HepG2 (cell line): Measurements from ENCODE around the gene OAS2. TPM values are rescaled to one million over a fixed set of nuclear protein-coding genes. Genes with fewer than 3 reads are reported as not detected.
A peak's percentile ranks its signal among the peaks of the same experiment; 100 is the strongest.

Experiments used
- ATAC-seq: fragments of 200-7000 bp; cut with Tn5 transposase; 3 replicates; pipeline ENCODE4 v1.9.1; 2020; ENCODE audit warnings: mild to moderate bottlenecking, moderate library complexity
- BruUV-seq: library from RNA; stranded (reverse); fragments of 400-500 nt; replicated peaks from 2 replicates; lab custom pipeline; 2021; lab: Mats Ljungman, UMichigan
- CTCF ChIA-PET: fragments of 300-600 bp; formaldehyde crosslinking; extraction: SDS; loops from one replicate; lab custom pipeline; 2021; ENCODE audit warnings: low total read pairs, inconsistent platforms, low intra/inter-chr PET ratio; lab: Yijun Ruan, JAX
- POLR2A ChIA-PET: fragments of 350-600 bp; sonication (Branson Sonifier 250); formaldehyde crosslinking; loops from one replicate; lab custom pipeline; 2020; ENCODE audit warnings: antibody characterized with exemption, inconsistent platforms; lab: Yijun Ruan, JAX
- DNase-seq: peaks from one replicate; pipeline ENCODE4 v3.0.0-alpha.2; 2015; ENCODE audit warnings: low spot score
- FAIRE-seq: peaks from 3 replicates; lab custom pipeline; 2011; peaks lifted over from hg19 to GRCh38; lab: Jason Lieb, UNC
- H2AFZ ChIP-seq: one replicate; pipeline ENCODE4 v1.6.1; 2011; ENCODE audit warnings: low read length, inconsistent platforms
- H3K27ac ChIP-seq: fragments of 300-600 bp; 3 replicates; pipeline ENCODE4 v1.8.0; 2011; ENCODE audit warnings: mixed run types, mild to moderate bottlenecking, mixed read lengths, low read length, inconsistent platforms; ENCODE audit not compliant: insufficient read depth; ENCODE audit errors: extremely low read length
- H3K27me3 ChIP-seq, 2 experiments: fragments of 200-600 bp in 1 of 2; 2 replicates in 1 of 2; 3 replicates in 1 of 2; pipeline versions ENCODE4 v1.6.0 to v1.8.0; 2011; ENCODE audit warnings: low read length in 2 of 2, mild to moderate bottlenecking in 2 of 2, moderate library complexity in 2 of 2, inconsistent platforms in 1 of 2; ENCODE audit not compliant: insufficient read depth in 2 of 2, control insufficient read depth in 1 of 2
- H3K36me3 ChIP-seq, 2 experiments: fragments of 200-600 bp in 1 of 2; replicated peaks in 1 of 2; 2 replicates in 1 of 2; 3 replicates in 1 of 2; pipeline versions ENCODE4 v1.5.1 to v1.8.0; 2011; ENCODE audit warnings: low read length in 2 of 2, inconsistent platforms in 1 of 2; ENCODE audit not compliant: insufficient read depth in 2 of 2, control insufficient read depth in 1 of 2
- H3K4me1 ChIP-seq: 2 replicates; pipeline ENCODE4 v1.5.1; 2012; ENCODE audit warnings: low read length, inconsistent platforms; ENCODE audit not compliant: insufficient read depth
- H3K4me2 ChIP-seq: 2 replicates; pipeline ENCODE4 v1.6.0; 2011; ENCODE audit warnings: low read depth, low read length, inconsistent platforms
- H3K4me3 ChIP-seq, 3 experiments: fragments of 200-600 bp in 1 of 3; sonication (generic), shearing (Covaris generic) in 1 of 3; replicated peaks in 1 of 3; 2 replicates each; pipeline ENCODE4 v1.5.1; 2011 to 2016; ENCODE audit warnings: low read length in 3 of 3, inconsistent platforms in 2 of 3, low read depth in 2 of 3, mild to moderate bottlenecking in 2 of 3, control low read depth in 1 of 3, mixed read lengths in 1 of 3; ENCODE audit not compliant: insufficient read depth in 1 of 3
- H3K79me2 ChIP-seq: one replicate; pipeline ENCODE4 v1.6.1; 2011; ENCODE audit warnings: low read length, inconsistent platforms; ENCODE audit not compliant: insufficient read depth
- H3K9ac ChIP-seq: 2 replicates; pipeline ENCODE4 v1.6.0; 2011; ENCODE audit warnings: mild to moderate bottlenecking, low read depth, low read length, inconsistent platforms; ENCODE audit not compliant: insufficient read depth
- H3K9me3 ChIP-seq: 2 replicates; pipeline ENCODE4 v1.5.1; 2012; ENCODE audit warnings: mild to moderate bottlenecking, low read length
- H4K20me1 ChIP-seq: 2 replicates; pipeline ENCODE4 v1.6.0; 2011; ENCODE audit warnings: inconsistent platforms, mild to moderate bottlenecking, low read length, moderate library complexity; ENCODE audit not compliant: insufficient read depth
- ASH2L ChIP-seq: fragments of 300-600, 200-600 bp; sonication (generic); IDR thresholded peaks from 2 replicates; pipeline ENCODE4 v1.7.0; 2017; ENCODE audit warnings: low read depth, mild to moderate bottlenecking, moderate library complexity, mixed read lengths, low read length; ENCODE audit not compliant: insufficient read length
- ERF ChIP-seq: IDR thresholded peaks from 2 replicates; pipeline ENCODE4 v1.6.1; 2018; ENCODE audit warnings: missing biosample characterization, missing genetic modification reagents
- FOXP1 ChIP-seq, 2 experiments: fragments of 450-650 bp in 1 of 2; IDR thresholded peaks; 2 replicates each; pipeline ENCODE4 v1.6.1; 2017 to 2018; ENCODE audit warnings: antibody characterized with exemption in 1 of 2
- GFI1 ChIP-seq: sonication (generic); formaldehyde crosslinking; IDR thresholded peaks from 2 replicates; pipeline ENCODE4 v1.5.0; 2020; ENCODE audit warnings: missing genetic modification reagents, mild to moderate bottlenecking, borderline replicate concordance
- HMGA1 ChIP-seq: sonication (generic); formaldehyde crosslinking; conservative IDR thresholded peaks from 2 replicates; pipeline ENCODE4 v1.4.0; 2020; ENCODE audit warnings: missing genetic modification reagents
- HOXD1 ChIP-seq: sonication (generic); formaldehyde crosslinking; IDR thresholded peaks from 2 replicates; pipeline ENCODE4 v1.5.0; 2020; ENCODE audit warnings: missing genetic modification reagents
- JUN ChIP-seq: sonication (generic); formaldehyde crosslinking; IDR thresholded peaks from 2 replicates; pipeline ENCODE4 v1.4.0; 2020; ENCODE audit warnings: mild to moderate bottlenecking, missing genetic modification reagents
- KDM2A ChIP-seq: sonication (generic); formaldehyde crosslinking; IDR thresholded peaks from 2 replicates; pipeline ENCODE4 v1.4.0; 2020; ENCODE audit warnings: low read depth, missing genetic modification reagents, borderline replicate concordance
- MTA1 ChIP-seq: sonication (generic); formaldehyde crosslinking; IDR thresholded peaks from 2 replicates; pipeline ENCODE4 v1.4.0; 2020; ENCODE audit warnings: missing genetic modification reagents, mild to moderate bottlenecking, borderline replicate concordance
- MTA3 ChIP-seq: sonication (generic); formaldehyde crosslinking; IDR thresholded peaks from 2 replicates; pipeline ENCODE4 v1.4.0; 2020; ENCODE audit warnings: missing genetic modification reagents
- MTF2 ChIP-seq: sonication (generic); formaldehyde crosslinking; IDR thresholded peaks from 2 replicates; pipeline ENCODE4 v1.5.0; 2020; ENCODE audit warnings: missing genetic modification reagents, borderline replicate concordance
- SALL2 ChIP-seq: sonication (generic); formaldehyde crosslinking; IDR thresholded peaks from 2 replicates; pipeline ENCODE4 v1.8.1; 2023; ENCODE audit warnings: mild to moderate bottlenecking, missing genetic modification reagents, inconsistent platforms
- TARDBP ChIP-seq: sonication (generic); formaldehyde crosslinking; IDR thresholded peaks from 2 replicates; pipeline ENCODE4 v1.8.0; 2022; ENCODE audit warnings: mild to moderate bottlenecking, missing genetic modification reagents
- ZFP36 ChIP-seq: fragments of 150-350 bp; IDR thresholded peaks from 2 replicates; pipeline ENCODE4 v1.6.1; 2018; ENCODE audit warnings: borderline replicate concordance, low read length, low read depth; ENCODE audit not compliant: partially characterized antibody
- ZNF263 ChIP-seq: sonication (generic); formaldehyde crosslinking; IDR thresholded peaks from 2 replicates; pipeline ENCODE4 v1.4.0; 2020; ENCODE audit warnings: missing genetic modification reagents
- ZNF644 ChIP-seq: IDR thresholded peaks from 2 replicates; pipeline ENCODE4 v1.6.1; 2016; ENCODE audit warnings: low read depth
- ZNF670 ChIP-seq: sonication (generic); formaldehyde crosslinking; IDR thresholded peaks from 2 replicates; pipeline ENCODE4 v1.8.0; 2022; ENCODE audit warnings: mild to moderate bottlenecking, missing genetic modification reagents, borderline replicate concordance
- ZNF7 ChIP-seq: IDR thresholded peaks from 2 replicates; pipeline ENCODE4 v1.6.1; 2016; ENCODE audit warnings: missing biosample characterization, missing genetic modification reagents
- ZNF891 ChIP-seq: sonication (generic); formaldehyde crosslinking; IDR thresholded peaks from 2 replicates; pipeline ENCODE4 v1.5.0; 2020; ENCODE audit warnings: mild to moderate bottlenecking, missing genetic modification reagents
- ZSCAN12 ChIP-seq: sonication (generic); formaldehyde crosslinking; IDR thresholded peaks from 2 replicates; pipeline ENCODE4 v1.9.0; 2021; ENCODE audit warnings: mild to moderate bottlenecking, missing genetic modification reagents
- WGBS: methylation state at CpG from one replicate; pipeline ENCODE4 v1.1.6; 2017; ENCODE audit warnings: low lambda C conversion rate; 5-methylcytosine and 5-hydroxymethylcytosine counted together
- in situ Hi-C: cut with HindIII; loops from 2 replicates; pipeline ENCODE4 v1.10.0; 2017; ENCODE audit warnings: low pct_unique_long_range_greater_than_20kb; ENCODE audit not compliant: extremely low pct_ligation_motif_present
- intact Hi-C: fragments of 100-400 bp; cut with micrococcal nuclease; formaldehyde crosslinking; loops from one replicate; pipeline ENCODE4 v1.10.0; 2022; ENCODE audit not compliant: unreplicated experiment
- polyA plus RNA-seq, 8 experiments: library from polyadenylated mRNA; depleted of rRNA in 3 of 8; stranded (reverse) in 7 of 8; unstranded in 1 of 8; fragments of >200 nt; fragmentation: Illumina TruSeq in 4 of 8; extraction: Trizol in 4 of 8; gene quantifications; 2 replicates each; pipeline versions ENCODE4 v1.2.1 to v1.2.3, GENCODE V29; 2011 to 2016; ENCODE audit warnings: low read depth in 4 of 8, missing spikeins in 1 of 8, mixed read lengths in 1 of 8; ENCODE audit not compliant: insufficient read depth in 1 of 8
- total RNA-seq, 5 experiments: library from RNA; depleted of rRNA; stranded (reverse); fragments of >200 nt; fragmentation: Illumina TruSeq; extraction: Trizol; gene quantifications; 2 replicates each; pipeline ENCODE4 v1.2.3, GENCODE V29; 2016; ENCODE audit warnings: low read depth in 1 of 5
- TF ChIP-seq, protein P1 (sequence below): sonication (generic); formaldehyde crosslinking; IDR thresholded peaks from 2 replicates; pipeline ENCODE4 v1.5.0; 2020; ENCODE audit warnings: mild to moderate bottlenecking, low read depth, missing genetic modification reagents, borderline replicate concordance

OAS2 gene
- total and polyA plus RNA-seq, 2 of the 13 experiments (the other 11 are each of a cell fraction or from before 2014, with no cell fraction given), result 0.05 to 0.24 TPM

DNA sequence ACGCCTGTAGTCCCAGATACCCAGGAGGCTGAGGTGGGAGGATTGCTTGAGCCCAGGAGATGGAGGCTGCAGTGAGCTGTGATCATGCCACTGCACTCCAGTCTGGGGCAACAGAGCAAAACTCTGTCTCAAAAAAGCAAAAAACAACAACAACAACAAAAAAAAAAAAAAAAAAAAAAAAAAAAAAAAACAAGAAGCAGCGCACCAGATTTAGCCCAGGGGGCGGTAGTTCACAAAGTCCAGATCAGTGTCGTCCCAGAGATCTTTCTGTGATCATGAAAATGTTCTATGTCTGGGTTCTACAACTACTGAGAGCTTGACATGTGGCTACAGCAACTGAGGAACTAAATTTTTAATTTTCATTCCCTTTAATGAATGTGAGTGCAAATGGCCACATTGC is 27.4 kb downstream of the OAS2 start:
- peaks cover 12% of the 10 kb centered on the region for H3K4me1 ChIP-seq
- intact Hi-C loops (no loop called here), in situ Hi-C loops (no loop called here)
- no peaks in the 10 kb centered on the region for H3K9me3 ChIP-seq
- H3K27ac ChIP-seq, result no peak overlapping the region
- no peaks in the 10 kb centered on the region for H3K79me2 ChIP-seq
- H3K4me3 ChIP-seq, result no peak overlapping the region
- H3K36me3 ChIP-seq, result no peaks in the 10 kb centered on the region
- H3K27me3 ChIP-seq, result peaks cover 2 to 30% of the 10 kb centered on the region in 2 experiments; a peak in 2 of 5 replicates
- TF ChIP-seq FOXP1 (IDR thresholded peaks at IDR 0.05) (peak; percentile 78), FOXP1 (CRISPR knock-in tag; IDR thresholded peaks at IDR 0.05) (no peak), SALL2 (CRISPR knock-in tag) (no peak), ZNF644 (CRISPR knock-in tag) (no peak), ERF (CRISPR knock-in tag) (no peak), GFI1 (no peak)
- no peak overlapping the region for H3K9ac ChIP-seq
- FAIRE-seq, result no peak
- ChIA-PET CTCF (no interaction called here), POLR2A (no interaction called here)
- no TSS peak for BruUV-seq
- no peak for ATAC-seq
- H2AFZ ChIP-seq, result no peak overlapping the region
- WGBS, result 66% methylated on average over 4 of the region's 4 CpGs
- no peak overlapping the region for H3K4me2 ChIP-seq
- H4K20me1 ChIP-seq, result no peaks in the 10 kb centered on the region
- no peak for DNase-seq

DNA sequence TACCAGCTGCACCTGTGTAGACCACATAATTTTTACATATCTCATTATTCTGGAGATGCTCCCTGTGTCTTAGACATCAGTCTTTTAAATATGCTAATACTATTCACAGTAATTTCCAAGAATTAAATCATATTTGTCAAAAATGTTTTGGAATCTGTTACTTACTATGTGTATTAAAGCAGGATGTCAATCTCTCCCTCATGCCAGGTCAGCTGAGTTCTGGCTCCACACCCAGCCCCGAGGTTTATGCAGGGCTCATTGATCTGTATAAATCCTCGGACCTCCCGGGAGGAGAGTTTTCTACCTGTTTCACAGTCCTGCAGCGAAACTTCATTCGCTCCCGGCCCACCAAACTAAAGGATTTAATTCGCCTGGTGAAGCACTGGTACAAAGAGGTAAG is 27.9 kb downstream of the OAS2 start:
- POLR2A ChIA-PET, result no interaction called here
- BruUV-seq, result no TSS peak
- no peaks in the 10 kb centered on the region for H3K79me2 ChIP-seq
- H3K36me3 ChIP-seq, result no peaks in the 10 kb centered on the region
- no peak overlapping the region for H3K4me3 ChIP-seq
- H3K4me2 ChIP-seq, result no peak overlapping the region
- H3K4me1 ChIP-seq, result peaks cover 12% of the 10 kb centered on the region
- intact Hi-C loops, result no loop called here
- H3K27me3 ChIP-seq, result peaks cover 2 to 30% of the 10 kb centered on the region in 2 experiments; a peak in 2 of 5 replicates
- H3K27ac ChIP-seq, result no peak overlapping the region
- H3K9me3 ChIP-seq, result no peaks in the 10 kb centered on the region
- no peak overlapping the region for H3K9ac ChIP-seq
- H4K20me1 ChIP-seq, result no peaks in the 10 kb centered on the region
- DNase-seq (no peak), FAIRE-seq (no peak), ATAC-seq (no peak)
- 51% methylated on average over 7 of the region's 7 CpGs for WGBS
- H2AFZ ChIP-seq, result no peak overlapping the region
- in situ Hi-C loops, result no loop called here
- CTCF ChIA-PET, result no interaction called here
- TF ChIP-seq ZNF7 (CRISPR knock-in tag) (no peak), JUN (CRISPR knock-in tag) (no peak), TARDBP (CRISPR knock-in tag) (no peak), ZSCAN12 (no peak), HOXD1 (CRISPR knock-in tag) (no peak), MTA3 (no peak), ZNF670 (CRISPR knock-in tag) (no peak), KDM2A (CRISPR knock-in tag) (no peak), ZNF891 (CRISPR knock-in tag) (no peak), MTF2 (CRISPR knock-in tag) (no peak), ZNF263 (CRISPR knock-in tag) (no peak), HMGA1 (no peak), ZFP36 (no peak), MTA1 (no peak), ASH2L (no peak)
- TF ChIP-seq, protein P1, sequence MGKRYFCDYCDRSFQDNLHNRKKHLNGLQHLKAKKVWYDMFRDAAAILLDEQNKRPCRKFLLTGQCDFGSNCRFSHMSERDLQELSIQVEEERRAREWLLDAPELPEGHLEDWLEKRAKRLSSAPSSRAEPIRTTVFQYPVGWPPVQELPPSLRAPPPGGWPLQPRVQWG (CRISPR knock-in tag), result no peak
